ENCODE results near the gene CITED4.

Gene CITED4

GRCh38 chr1:40830419-40830943 lies 31.7 kb downstream of the CITED4 start:
- DNase-seq (ENCODE audit: extremely low read depth, low read depth) = no peak
- no peak for TF ChIP-seq CTCF (IDR thresholded peaks at IDR 0.05; ENCODE audit: low read depth, low read length, missing control alignments)
- no peak overlapping the region for H3K4me3 ChIP-seq (replicated peaks; ENCODE audit: low read depth, low read length)

GRCh38 chr1:40829631-40830245 lies 32.4 kb downstream of the CITED4 start:
- no peak for DNase-seq (ENCODE audit: extremely low read depth, low read depth)
- H3K4me3 ChIP-seq (replicated peaks; ENCODE audit: low read depth, low read length) = no peak overlapping the region
- no peak for TF ChIP-seq CTCF (IDR thresholded peaks at IDR 0.05; ENCODE audit: low read depth, low read length, missing control alignments)

GRCh38 chr1:40825996-40826395 lies 36.2 kb downstream of the CITED4 start:
- no peak for DNase-seq (ENCODE audit: extremely low read depth, low read depth)
- TF ChIP-seq CTCF (IDR thresholded peaks at IDR 0.05; ENCODE audit: low read depth, low read length, missing control alignments) = no peak
- H3K4me3 ChIP-seq (replicated peaks; ENCODE audit: low read depth, low read length) = no peak overlapping the region

- no peak for DNase-seq (ENCODE audit: extremely low read depth, low read depth)
- no peak overlapping the region for H3K4me3 ChIP-seq (replicated peaks; ENCODE audit: low read depth, low read length)
- TF ChIP-seq CTCF (IDR thresholded peaks at IDR 0.05; ENCODE audit: low read depth, low read length, missing control alignments) = no peak
Observed at GRCh38 chr1:40825435-40825788, 36.8 kb downstream of the CITED4 start.

- no peak overlapping the region for H3K4me3 ChIP-seq (replicated peaks; ENCODE audit: low read depth, low read length)
- no peak for TF ChIP-seq CTCF (IDR thresholded peaks at IDR 0.05; ENCODE audit: low read depth, low read length, missing control alignments)
- no peak for DNase-seq (ENCODE audit: extremely low read depth, low read depth)
Observed at GRCh38 chr1:40824591-40825434, 37.4 kb downstream of the CITED4 start.

GRCh38 chr1:40823983-40824382 lies 38.2 kb downstream of the CITED4 start:
- no peak for DNase-seq (ENCODE audit: extremely low read depth, low read depth)
- TF ChIP-seq CTCF (IDR thresholded peaks at IDR 0.05; ENCODE audit: low read depth, low read length, missing control alignments) = no peak
- H3K4me3 ChIP-seq (replicated peaks; ENCODE audit: low read depth, low read length) = no peak overlapping the region
